Measurements from ENCODE around the gene BTF3. TPM values are rescaled to one million over a fixed set of nuclear protein-coding genes. Genes with fewer than 3 reads are reported as not detected.
"Not testable (repeated sequence)": the region's sequence is repeated elsewhere in the genome, so short reads cannot be mapped to it uniquely, and the experiment has no call there.

The BTF3 gene
- total and polyA plus RNA-seq, 9 of the 15 experiments (the other 6 are each of a cell fraction or from before 2014, with no cell fraction given): 534 to 1,637 (median 848) TPM

GRCh38 chr5:73464016-73464745 is 34.1 kb upstream of the BTF3 start:
- H3K9me1 ChIP-seq (ENCODE audit: control insufficient read depth, insufficient read depth, low read length): no peaks in the 10 kb centered on the region
- H3K9me3 ChIP-seq (replicated peaks; ENCODE audit: control insufficient read depth, insufficient read depth, low read depth, low read length): no peaks in the 10 kb centered on the region
- ATAC-seq: no peak; the same call in 2 of the 3 replicates
- BruUV-seq (replicated peaks): no TSS peak
- no peak overlapping the region for H3K27ac ChIP-seq (ENCODE audit: extremely low read depth, low read depth, low read length)
- no peak overlapping the region for H3K9ac ChIP-seq (ENCODE audit: insufficient read depth in 1 of 2, low read depth in 2 of 2, low read length in 2 of 2)
- no peak overlapping the region; the same call in 1 of the 2 replicates for H3K4me2 ChIP-seq (ENCODE audit: insufficient read depth, low read length)
- peaks cover 7% of the 10 kb centered on the region in 2 experiments; a peak in 2 of 5 replicates for H3K27me3 ChIP-seq (ENCODE audit: control insufficient read depth in 2 of 2, insufficient read depth in 2 of 2, low read length in 2 of 2)
- DNase-seq (ENCODE audit: extremely low read depth in 1 of 4, low spot score in 3 of 4): no peak
- ChIA-PET CTCF (ENCODE audit: low intra/inter-chr PET ratio) (no interaction called here), POLR2A (interaction anchor here (0.8 to 1.2 kb wide), 2 partner anchors 8 to 10 kb away, joined by 3 to 6 read pairs; no protein-coding TSS in a partner anchor)
- H3K79me2 ChIP-seq (ENCODE audit: control insufficient read depth, insufficient read depth, low read length): no peaks in the 10 kb centered on the region
- in situ Hi-C loops (cut with MboI): no loop called here
- intact Hi-C loops (cut with micrococcal nuclease): no loop called here
- H3K4me1 ChIP-seq (replicated peaks in 1 of 2; ENCODE audit: control insufficient read depth in 2 of 2, insufficient read depth in 2 of 2, low read length in 2 of 2): 0 out of 5 replicates have a peak, but pooled peaks cover 0 to 4% of the 10 kb centered on the region in 2 experiments
- H4K20me1 ChIP-seq (replicated peaks; ENCODE audit: control insufficient read depth, insufficient read depth, low read length): no peaks in the 10 kb centered on the region
- FAIRE-seq: no peak
- TF ChIP-seq MCM7 (IDR thresholded peaks at IDR 0.05) (no peak), USF2 (CRISPR knock-in tag; IDR thresholded peaks at IDR 0.05) (peak; percentile 52), SPI1 (IDR thresholded peaks at IDR 0.05; ENCODE audit: borderline replicate concordance, low read depth, low read length) (no peak), HSF4 (CRISPR knock-in tag; IDR thresholded peaks at IDR 0.05; ENCODE audit: borderline replicate concordance) (no peak), SNIP1 (IDR thresholded peaks at IDR 0.05; ENCODE audit: low read depth) (no peak), HDGF (IDR thresholded peaks at IDR 0.05) (no peak), GTF2E2 (tag; IDR thresholded peaks at IDR 0.05) (no peak), NR2F6 (CRISPR knock-in tag; IDR thresholded peaks at IDR 0.05) (no peak), CBX8 (IDR thresholded peaks at IDR 0.05; ENCODE audit: borderline replicate concordance, extremely low read depth, low read depth, low read length, poor library complexity, severe bottlenecking) (peak; percentile 68), SP1 (CRISPR knock-in tag; IDR thresholded peaks at IDR 0.05) (no peak)
- TF ChIP-seq, protein P1, sequence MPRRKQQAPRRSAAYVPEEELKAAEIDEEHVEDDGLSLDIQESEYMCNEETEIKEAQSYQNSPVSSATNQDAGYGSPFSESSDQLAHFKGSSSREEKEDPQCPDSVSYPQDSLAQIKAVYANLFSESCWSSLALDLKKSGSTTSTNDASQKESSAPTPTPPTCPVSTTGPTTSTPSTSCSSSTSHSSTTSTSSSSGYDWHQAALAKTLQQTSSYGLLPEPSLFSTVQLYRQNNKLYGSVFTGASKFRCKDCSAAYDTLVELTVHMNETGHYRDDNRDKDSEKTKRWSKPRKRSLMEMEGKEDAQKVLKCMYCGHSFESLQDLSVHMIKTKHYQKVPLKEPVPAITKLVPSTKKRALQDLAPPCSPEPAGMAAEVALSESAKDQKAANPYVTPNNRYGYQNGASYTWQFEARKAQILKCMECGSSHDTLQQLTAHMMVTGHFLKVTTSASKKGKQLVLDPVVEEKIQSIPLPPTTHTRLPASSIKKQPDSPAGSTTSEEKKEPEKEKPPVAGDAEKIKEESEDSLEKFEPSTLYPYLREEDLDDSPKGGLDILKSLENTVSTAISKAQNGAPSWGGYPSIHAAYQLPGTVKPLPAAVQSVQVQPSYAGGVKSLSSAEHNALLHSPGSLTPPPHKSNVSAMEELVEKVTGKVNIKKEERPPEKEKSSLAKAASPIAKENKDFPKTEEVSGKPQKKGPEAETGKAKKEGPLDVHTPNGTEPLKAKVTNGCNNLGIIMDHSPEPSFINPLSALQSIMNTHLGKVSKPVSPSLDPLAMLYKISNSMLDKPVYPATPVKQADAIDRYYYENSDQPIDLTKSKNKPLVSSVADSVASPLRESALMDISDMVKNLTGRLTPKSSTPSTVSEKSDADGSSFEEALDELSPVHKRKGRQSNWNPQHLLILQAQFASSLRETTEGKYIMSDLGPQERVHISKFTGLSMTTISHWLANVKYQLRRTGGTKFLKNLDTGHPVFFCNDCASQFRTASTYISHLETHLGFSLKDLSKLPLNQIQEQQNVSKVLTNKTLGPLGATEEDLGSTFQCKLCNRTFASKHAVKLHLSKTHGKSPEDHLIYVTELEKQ (CRISPR knock-in tag; IDR thresholded peaks at IDR 0.05): no peak
- WGBS (ENCODE audit: insufficient coverage, low coverage, missing lambda C conversion rate): 2% methylated on average over 7 of the region's 7 CpGs
- no peaks in the 10 kb centered on the region for H3K36me3 ChIP-seq (ENCODE audit: control insufficient read depth, insufficient read depth, low read length)
- H2AFZ ChIP-seq (ENCODE audit: low read depth, low read length): peak overlapping the region; percentile 25; the same call in 1 of the 2 replicates
- H3K4me3 ChIP-seq: no peak overlapping the region

DNA sequence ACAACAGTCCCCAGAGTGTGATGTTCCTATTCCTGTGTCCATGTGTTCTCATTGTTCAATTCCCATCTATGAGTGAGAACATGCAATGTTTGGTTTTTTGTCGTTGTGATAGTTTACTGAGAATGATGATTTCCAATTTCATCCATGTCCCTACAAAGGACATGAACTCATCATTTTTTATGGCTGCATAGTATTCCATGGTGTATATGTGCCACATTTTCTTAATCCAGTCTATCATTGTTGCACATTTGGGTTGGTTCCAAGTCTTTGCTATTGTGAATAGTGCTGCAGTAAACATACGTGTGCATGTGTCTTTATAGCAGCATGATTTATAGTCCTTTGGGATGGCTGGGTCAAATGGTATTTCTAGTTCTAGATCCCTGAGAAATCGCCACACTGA is 29.6 kb upstream of the BTF3 start:
- H3K4me1 ChIP-seq (replicated peaks in 1 of 2; ENCODE audit: control insufficient read depth in 2 of 2, insufficient read depth in 2 of 2, low read length in 2 of 2); BruUV-seq (replicated peaks); H3K9ac ChIP-seq (ENCODE audit: insufficient read depth in 1 of 2, low read depth in 2 of 2, low read length in 2 of 2); H3K79me2 ChIP-seq (ENCODE audit: control insufficient read depth, insufficient read depth, low read length); intact Hi-C loops (cut with micrococcal nuclease); H3K9me1 ChIP-seq (ENCODE audit: control insufficient read depth, insufficient read depth, low read length); H3K27ac ChIP-seq (ENCODE audit: extremely low read depth, low read depth, low read length); H3K4me2 ChIP-seq (ENCODE audit: insufficient read depth, low read length); ATAC-seq; H3K27me3 ChIP-seq (ENCODE audit: control insufficient read depth in 2 of 2, insufficient read depth in 2 of 2, low read length in 2 of 2); H4K20me1 ChIP-seq (replicated peaks; ENCODE audit: control insufficient read depth, insufficient read depth, low read length); H3K9me3 ChIP-seq (replicated peaks; ENCODE audit: control insufficient read depth, insufficient read depth, low read depth, low read length); H3K36me3 ChIP-seq (ENCODE audit: control insufficient read depth, insufficient read depth, low read length); CTCF ChIA-PET (ENCODE audit: low intra/inter-chr PET ratio); DNase-seq (ENCODE audit: extremely low read depth in 1 of 4, low spot score in 3 of 4); in situ Hi-C loops (cut with MboI); FAIRE-seq; POLR2A ChIA-PET; H2AFZ ChIP-seq (ENCODE audit: low read depth, low read length); H3K4me3 ChIP-seq: not testable (repeated sequence)
- 6% methylated on average over 2 of the region's 3 CpGs for WGBS (ENCODE audit: insufficient coverage, low coverage, missing lambda C conversion rate)
